Activated effector memory CD4-positive, alpha-beta T cell treated with anti-CD3 and anti-CD28 coated beads, Interleukin-2, amount 50 U/mL, for 16 hours (primary cell): ENCODE data around the gene U2AF2.
A peak's percentile ranks its signal among the peaks of the same experiment; 100 is the strongest.

ENCODE experiments used
- DNase-seq: peaks from one replicate; pipeline ENCODE4 v3.0.0-alpha.2; 2020

The U2AF2 gene

GRCh38 chr19:55677572-55678028, 22.8 kb downstream of the U2AF2 start:
- DNase-seq = no peak

- no peak for DNase-seq
These were observed 23.4 kb downstream of the U2AF2 start for GRCh38 chr19:55678121-55678671.

GRCh38 chr19:55679343-55680257, 24.8 kb downstream of the U2AF2 start:
- no peak for DNase-seq

- no peak for DNase-seq
These were observed 25.7 kb downstream of the U2AF2 start for GRCh38 chr19:55680339-55681130.

- DNase-seq = no peak
These were observed 26.6 kb downstream of the U2AF2 start for GRCh38 chr19:55681131-55682092.

- DNase-seq = no peak
These were observed 28.8 kb downstream of the U2AF2 start for GRCh38 chr19:55683449-55684261.

- DNase-seq = no peak
These were observed 30.3 kb downstream of the U2AF2 start for GRCh38 chr19:55684946-55685681.

- DNase-seq = no peak
These were observed 30.9 kb downstream of the U2AF2 start for GRCh38 chr19:55685776-55686175.

- no peak for DNase-seq
These were observed 31.6 kb downstream of the U2AF2 start for GRCh38 chr19:55686311-55687050.

GRCh38 chr19:55687281-55688201, 32.7 kb downstream of the U2AF2 start:
- DNase-seq = no peak

- DNase-seq = peak; percentile 51
These were observed 33.8 kb downstream of the U2AF2 start for GRCh38 chr19:55688422-55689218.

GRCh38 chr19:55689411-55690108, 34.7 kb downstream of the U2AF2 start:
- DNase-seq = peak; percentile 59

GRCh38 chr19:55690109-55690768, 35.4 kb downstream of the U2AF2 start:
- DNase-seq = no peak

GRCh38 chr19:55690769-55691545, 36.1 kb downstream of the U2AF2 start:
- DNase-seq = no peak

GRCh38 chr19:55691561-55692481, 37.0 kb downstream of the U2AF2 start:
- no peak for DNase-seq
